ENCODE measurements around the gene GNA15.

GRCh38 chr19:3133793-3134116 is 2.1 kb upstream of the GNA15 start:
- TF ChIP-seq CTCF (IDR thresholded peaks at IDR 0.05; ENCODE audit: control extremely low read depth in 1 of 3, insufficient read depth in 1 of 3, low read depth in 1 of 3, low read length in 3 of 3): no peak
- no peak for TF ChIP-seq POLR2A (IDR thresholded peaks at IDR 0.05; ENCODE audit: control extremely low read depth in 1 of 2, low read depth in 2 of 2, low read length in 2 of 2)
